Occipital lobe (tissue), 3 donors: ENCODE data around the gene AMDHD2. TPM values are rescaled to one million over a fixed set of nuclear protein-coding genes. Genes with fewer than 3 reads are reported as not detected.
"Not testable (repeated sequence)": the region's sequence is repeated elsewhere in the genome, so short reads cannot be mapped to it uniquely, and the experiment has no call there.

ENCODE experiments used
- DNase-seq: peaks from one replicate; lab custom pipeline; 2025; lab: John Stamatoyannopoulos, UW
- small RNA-seq: library from RNA; depleted of rRNA; stranded (forward); fragments of <200 nt; gene quantifications from one replicate; pipeline ENCODE3, GENCODE V24; 2014
- total RNA-seq: library from RNA; depleted of rRNA; stranded (reverse); fragments of >200 nt; gene quantifications from one replicate; pipeline ENCODE4 v1.2.3, GENCODE V29; 2014

The AMDHD2 gene
- total RNA-seq, 1 donor from 2014 or later: 12.9 TPM

DNA sequence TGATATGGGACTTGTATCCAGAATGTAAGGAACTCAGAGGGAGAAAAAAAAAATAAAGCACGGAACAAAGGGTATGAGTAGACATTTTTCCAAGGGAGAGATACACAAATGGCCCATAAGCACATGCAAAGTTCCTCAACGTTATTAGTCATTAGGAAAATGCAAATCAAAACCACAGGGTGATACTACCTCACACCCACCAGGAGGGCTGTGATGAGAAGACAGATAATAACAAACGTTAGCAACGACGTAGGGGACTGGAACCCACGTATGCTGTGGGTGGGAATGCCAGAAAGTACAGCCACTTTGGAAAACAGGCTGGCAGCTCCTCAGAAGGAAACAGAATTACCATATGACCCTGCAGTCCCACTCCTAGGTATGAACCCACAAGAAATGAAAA lies 52.5 kb downstream of the AMDHD2 start:
- not testable (repeated sequence) for DNase-seq

DNA sequence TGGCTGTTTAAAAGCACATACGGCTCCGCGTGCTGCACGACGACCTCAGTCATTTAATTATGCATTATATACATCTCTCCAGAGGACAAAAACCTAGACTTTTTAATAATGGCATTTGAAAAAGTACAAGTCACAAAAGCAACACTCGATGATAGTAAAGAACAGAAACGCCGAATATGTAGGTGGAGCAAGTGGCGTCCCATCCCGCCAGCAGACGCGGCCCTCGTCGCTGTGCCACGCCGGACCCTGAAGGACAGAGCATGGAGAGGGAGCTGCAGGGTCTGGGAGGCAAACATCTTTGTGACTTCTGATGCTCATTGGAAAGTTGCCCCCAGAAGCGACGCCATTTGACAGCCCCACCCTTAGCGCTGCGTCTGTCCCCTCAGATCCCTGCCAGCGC lies 55.7 kb downstream of the AMDHD2 start:
- DNase-seq: not testable (repeated sequence)

DNA sequence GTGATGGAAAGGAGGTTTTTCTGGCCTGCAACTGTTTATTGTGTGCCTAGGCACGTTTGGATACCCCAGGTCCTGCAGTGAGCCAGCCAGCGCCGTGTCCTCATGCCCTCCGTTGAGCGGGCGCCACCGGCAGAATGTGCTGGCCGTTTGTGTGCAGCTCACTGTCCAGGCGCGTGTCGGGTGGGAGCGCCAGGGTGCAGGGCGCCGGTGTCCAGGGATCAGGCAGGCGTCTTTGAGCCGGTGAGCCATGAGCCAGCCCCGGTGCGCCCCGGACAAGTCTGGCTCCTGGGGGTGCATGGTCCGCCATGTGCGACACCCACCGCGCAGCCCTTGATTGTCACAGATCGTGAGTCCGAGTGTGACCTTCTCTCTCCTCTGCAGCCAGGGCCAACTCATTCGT lies 56.9 kb downstream of the AMDHD2 start:
- not testable (repeated sequence) for DNase-seq

DNA sequence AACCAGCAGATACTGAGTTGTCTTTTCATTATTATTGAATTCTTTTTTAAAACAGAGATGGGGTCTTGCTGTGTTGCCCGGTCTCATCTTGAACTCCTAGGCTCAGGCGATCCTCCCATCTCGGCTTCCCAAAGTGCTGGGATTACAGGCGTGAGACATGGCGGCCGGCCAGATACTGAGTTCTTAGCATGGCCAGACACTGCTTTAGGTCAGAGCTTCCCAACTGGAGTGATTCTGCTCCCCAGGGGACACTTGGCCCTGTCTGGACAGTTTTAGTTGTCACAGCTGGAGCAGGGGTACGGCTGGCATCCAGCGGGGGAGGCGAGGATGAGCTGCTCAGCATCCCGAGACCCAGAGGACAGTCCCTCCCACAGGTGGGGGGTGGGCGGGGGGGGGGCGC lies 58.7 kb downstream of the AMDHD2 start:
- DNase-seq: not testable (repeated sequence)

DNA sequence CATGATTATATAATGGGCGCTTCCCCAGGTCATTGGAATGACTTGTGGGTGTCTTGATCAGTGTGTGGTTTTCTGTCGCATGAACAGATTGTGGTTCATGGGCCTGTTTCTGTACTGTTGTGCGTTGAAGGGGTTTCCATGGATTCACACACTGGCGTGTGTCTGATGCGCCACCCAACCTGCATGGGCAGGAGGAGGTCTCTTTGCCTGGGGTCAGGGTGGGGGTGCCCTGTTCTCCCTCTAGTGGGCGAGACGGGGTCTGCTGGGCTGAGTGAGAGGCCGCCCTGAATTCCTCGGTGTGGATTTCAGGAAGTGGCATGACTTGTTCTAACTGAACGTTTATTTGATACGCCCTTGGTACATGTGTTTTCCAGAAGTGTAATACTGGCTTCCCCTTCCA lies 60.0 kb downstream of the AMDHD2 start:
- not testable (repeated sequence) for DNase-seq

DNA sequence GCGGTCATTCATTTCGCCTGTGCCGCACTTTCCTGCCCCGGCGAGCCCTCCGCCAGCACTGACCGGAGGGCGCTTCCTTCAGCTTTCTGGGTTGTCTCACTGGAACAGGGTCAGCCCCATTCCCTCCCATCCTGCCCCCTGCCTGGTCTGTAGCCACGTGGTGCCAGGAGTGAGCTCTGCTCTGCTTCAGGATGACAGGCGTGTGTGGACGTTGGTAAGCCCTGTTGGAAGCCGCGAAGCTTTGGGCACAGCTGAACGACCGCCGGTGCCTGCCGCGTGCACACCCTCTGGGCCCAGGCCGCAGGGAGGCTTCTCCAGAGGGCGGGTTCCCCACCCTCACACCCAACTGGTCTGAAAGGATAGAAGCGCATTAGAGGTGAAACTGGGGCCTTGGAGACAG lies 60.6 kb downstream of the AMDHD2 start:
- DNase-seq: not testable (repeated sequence)

Small RNA genes within 50 kb of the gene (small RNA-seq; reads per million reads assigned to genes)
- gene AC093525.1: not detected
- gene MIR3178: 0.09 reads per million

Other genes starting within 250 kb of the AMDHD2 start
- gene ABCA3, start 179.6 kb upstream of the AMDHD2 start, total RNA-seq: 34.8 TPM
- gene CCNF, start 90.9 kb upstream of the AMDHD2 start, total RNA-seq: 10.8 TPM
- 8.4 TPM for gene TEDC2, start 60.3 kb upstream of the AMDHD2 start, total RNA-seq
- gene NTN3, start 49.1 kb upstream of the AMDHD2 start, total RNA-seq: 5.8 TPM
- gene TBC1D24, start 45.2 kb upstream of the AMDHD2 start, total RNA-seq: 22.3 TPM
- 11.7 TPM for gene ATP6V0C, start 6.4 kb upstream of the AMDHD2 start, total RNA-seq
- gene CEMP1, start 11.0 kb downstream of the AMDHD2 start, total RNA-seq: 0.16 TPM
- 30.9 TPM for gene PDPK1, start 17.6 kb downstream of the AMDHD2 start, total RNA-seq
- 20.9 TPM for gene KCTD5, start 162.2 kb downstream of the AMDHD2 start, total RNA-seq
- 1.6 TPM for gene PRSS27, start 199.9 kb downstream of the AMDHD2 start, total RNA-seq
- 41.0 TPM for gene SRRM2, start 232.3 kb downstream of the AMDHD2 start, total RNA-seq